ENCODE measurements around the gene HOXA10. TPM values are rescaled to one million over a fixed set of nuclear protein-coding genes. Genes with fewer than 3 reads are reported as not detected.

Gene HOXA10
- total RNA-seq, 1 experiment from 2014 or later, result not detected

- Histone ChIP-seq H2BK5ac (ENCODE audit: insufficient read length, low read length) (no peak overlapping the region), H3K79me1 (ENCODE audit: insufficient read depth, low read depth, low read length, poor library complexity, severe bottlenecking) (no peaks in the 10 kb centered on the region), H3K56ac (ENCODE audit: insufficient read length, low read depth, low read length) (no peak overlapping the region), H3K18ac (ENCODE audit: insufficient read length, low read depth, low read length) (no peak overlapping the region), H3K23ac (ENCODE audit: insufficient read length, low read depth, low read length) (no peak overlapping the region), H3T11ph (ENCODE audit: low read length) (no peak overlapping the region), H3K4me1 (ENCODE audit: insufficient read depth, low read length) (no peaks in the 10 kb centered on the region), H2AK5ac (ENCODE audit: insufficient read length, low read length) (no peak overlapping the region), H3K14ac (ENCODE audit: insufficient read depth, low read length) (no peak overlapping the region), H2BK120ac (ENCODE audit: low read depth, low read length, poor library complexity, severe bottlenecking) (no peak overlapping the region), H4K8ac (replicated peaks; ENCODE audit: insufficient read length, low read depth, low read length) (no peak overlapping the region), H3K9me3 (ENCODE audit: control insufficient read depth, low read depth, low read length) (no peaks in the 10 kb centered on the region), H2BK20ac (ENCODE audit: low read depth, low read length, poor library complexity, severe bottlenecking) (no peak overlapping the region), H3K27ac (ENCODE audit: insufficient read length, low read depth, low read length) (no peak overlapping the region), H3K9ac (ENCODE audit: extremely low read depth, insufficient read length, low read length) (no peak overlapping the region), H2BK15ac (ENCODE audit: low read depth, low read length) (no peak overlapping the region), H3K23me2 (ENCODE audit: insufficient read length, low read depth, low read length, poor library complexity, severe bottlenecking) (peaks cover 14% of the 10 kb centered on the region), H4K5ac (ENCODE audit: insufficient read length, low read depth, low read length) (no peak overlapping the region), H2AFZ (ENCODE audit: low read length) (no peak overlapping the region), H4K91ac (ENCODE audit: insufficient read length, low read depth, low read length) (no peak overlapping the region), H3K27me3 (ENCODE audit: insufficient read depth, low read length) (peaks cover 94% of the 10 kb centered on the region), H2BK12ac (ENCODE audit: insufficient read length, low read depth, low read length) (no peak overlapping the region), H4K20me1 (ENCODE audit: control insufficient read depth, insufficient read depth, insufficient read length) (no peaks in the 10 kb centered on the region), H3K4ac (ENCODE audit: low read depth, low read length) (no peak overlapping the region), H3K79me2 (ENCODE audit: insufficient read depth, low read length) (no peaks in the 10 kb centered on the region), H3K4me2 (ENCODE audit: insufficient read depth, insufficient read length, low read length) (no peak overlapping the region)
- Mint-ChIP-seq H3K27me3 (ENCODE audit: low read depth) (peaks cover 100% of the 10 kb centered on the region), H3K4me1 (peaks cover 8 to 27% of the 10 kb centered on the region in 2 experiments), H3K36me3 (ENCODE audit: insufficient read depth in 1 of 3, low read depth in 3 of 3) (no peaks in the 10 kb centered on the region; a peak in 3 of 7 replicates), H3K4me3 (no peak overlapping the region), H3K9me3 (peaks cover 19 to 25% of the 10 kb centered on the region in 2 experiments), H3K27ac (no peak overlapping the region)
- WGBS (ENCODE audit: extremely low coverage, insufficient read length, low lambda C conversion rate), result no CpG with 5 or more reads among the region's 11 CpGs
- no peak for TF ChIP-seq CTCF (conservative IDR thresholded peaks at IDR 0.05)
- DNase-seq, result no peak
These were observed 28.2 kb downstream of the HOXA10 start for GRCh38 chr7:27145914-27146412.
